ENCODE results near the gene PRICKLE4.

- TF ChIP-seq CTCF (IDR thresholded peaks at IDR 0.05; ENCODE audit: low read length), result no peak
- no peak for TF ChIP-seq EZH2phosphoT487 (IDR thresholded peaks at IDR 0.05; ENCODE audit: low read length)
- TF ChIP-seq EZH2 (optimal IDR thresholded peaks at IDR 0.05; ENCODE audit: low read depth, low read length), result no peak
Measured at GRCh38 chr6:41736800-41737555, 43.6 kb upstream of the PRICKLE4 start.
